Activated naive CD8-positive, alpha-beta T cell treated with anti-CD3 and anti-CD28 coated beads, Interleukin-2, amount 50 U/mL, for 16 hours (primary cell): ENCODE results near the gene SORCS3.

Experiments used
- DNase-seq: peaks from one replicate; pipeline ENCODE4 v3.0.0-alpha.2; 2020; ENCODE audit warnings: low read depth, low spot score

The SORCS3 gene

DNA sequence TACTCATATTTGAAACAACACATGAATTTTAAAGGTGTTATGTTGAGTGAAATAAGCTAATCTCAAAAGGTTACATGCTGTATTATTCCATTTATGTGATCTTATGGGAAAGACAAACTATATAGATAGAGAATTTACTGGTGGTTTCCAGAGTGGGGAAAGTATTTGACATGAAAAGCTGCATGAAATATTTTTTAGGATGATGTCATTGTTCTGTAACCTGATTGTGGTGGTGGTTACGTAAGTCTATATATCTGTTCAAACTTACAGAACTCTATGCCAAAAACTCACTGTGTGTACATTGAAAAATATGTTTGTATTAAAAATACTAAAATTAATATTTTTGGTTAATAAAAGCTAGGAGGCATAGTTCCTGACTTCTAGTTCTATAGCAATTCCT lies 453.0 kb downstream of the SORCS3 start:
- DNase-seq = no peak

- DNase-seq = no peak
Measured at GRCh38 chr10:105096316-105096715, 455.2 kb downstream of the SORCS3 start.

DNA sequence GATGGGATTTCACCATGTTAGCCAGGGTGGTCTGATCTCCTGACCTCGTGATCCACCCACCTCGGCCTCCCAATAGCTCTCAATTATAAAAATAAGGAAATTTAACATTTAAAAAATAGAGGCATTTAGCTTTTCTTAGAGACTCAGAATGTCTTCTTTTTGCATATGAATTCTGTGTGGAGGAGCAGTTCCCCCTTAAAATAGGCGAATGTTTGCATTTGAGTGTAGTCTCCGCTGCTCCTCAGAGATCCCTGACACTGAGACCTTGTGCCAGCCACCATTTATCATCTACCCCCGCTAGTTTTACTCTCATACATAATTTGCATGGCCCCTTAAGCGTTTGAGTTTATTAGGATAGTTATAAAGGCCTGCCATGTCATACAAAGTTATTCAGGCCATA lies 461.9 kb downstream of the SORCS3 start:
- no peak for DNase-seq

DNA sequence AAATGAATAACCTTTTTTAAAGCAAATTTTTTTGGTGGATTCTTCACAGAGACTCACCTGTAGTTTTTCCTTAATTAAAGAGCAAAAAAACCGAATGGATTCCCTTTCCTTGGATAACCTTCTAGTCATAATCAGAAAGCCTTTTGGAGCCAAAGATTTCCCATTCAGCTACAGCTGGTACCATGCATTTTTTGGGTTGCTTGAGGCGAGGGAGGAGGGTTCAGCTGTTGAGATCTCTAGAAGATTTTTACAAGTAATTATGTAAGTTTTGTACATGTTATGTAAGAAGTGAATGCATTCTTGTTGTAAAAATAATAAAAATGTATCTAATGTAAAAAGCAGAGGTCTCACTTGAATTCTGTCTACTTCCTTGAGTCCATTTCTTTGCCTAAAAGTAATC lies 463.2 kb downstream of the SORCS3 start:
- DNase-seq = no peak

DNA sequence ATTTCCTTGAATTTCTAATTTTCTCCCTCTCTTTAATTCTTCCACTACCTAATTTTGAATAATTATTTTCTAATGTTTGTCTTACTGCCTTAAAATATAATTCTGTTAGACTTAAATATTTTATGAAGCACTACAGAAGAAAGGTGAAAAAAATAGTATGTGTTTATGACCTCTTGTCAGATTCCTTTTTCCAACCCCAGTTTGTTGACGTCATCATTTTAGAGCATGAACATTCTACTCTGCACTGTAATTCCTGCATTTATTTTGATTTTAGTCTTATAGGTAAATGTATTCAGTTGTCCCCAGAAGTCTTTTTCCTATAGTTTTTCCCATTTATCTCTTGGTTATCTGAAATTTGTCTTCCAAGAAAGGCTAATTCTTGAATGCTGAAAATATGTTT lies 468.1 kb downstream of the SORCS3 start:
- DNase-seq = no peak

DNA sequence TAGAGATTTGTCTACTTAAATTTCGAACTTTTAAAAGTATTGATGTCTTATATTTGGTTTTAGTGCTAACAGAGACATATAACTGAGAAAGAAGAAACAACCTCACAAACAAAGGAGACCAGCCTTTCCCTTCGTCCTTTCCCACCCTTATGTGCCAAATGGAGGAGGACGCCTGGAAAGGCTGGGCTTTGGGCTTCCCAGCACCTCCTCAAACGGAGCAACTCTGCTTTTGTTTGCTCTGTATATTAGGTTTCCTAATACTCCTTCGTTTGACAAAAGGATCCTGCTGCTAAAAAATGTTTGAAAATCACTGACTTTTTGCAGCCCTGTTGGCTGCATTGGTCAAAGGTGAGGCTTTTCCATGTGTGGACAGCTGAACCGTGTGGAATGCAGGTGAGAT lies 471.8 kb downstream of the SORCS3 start:
- DNase-seq = no peak

DNA sequence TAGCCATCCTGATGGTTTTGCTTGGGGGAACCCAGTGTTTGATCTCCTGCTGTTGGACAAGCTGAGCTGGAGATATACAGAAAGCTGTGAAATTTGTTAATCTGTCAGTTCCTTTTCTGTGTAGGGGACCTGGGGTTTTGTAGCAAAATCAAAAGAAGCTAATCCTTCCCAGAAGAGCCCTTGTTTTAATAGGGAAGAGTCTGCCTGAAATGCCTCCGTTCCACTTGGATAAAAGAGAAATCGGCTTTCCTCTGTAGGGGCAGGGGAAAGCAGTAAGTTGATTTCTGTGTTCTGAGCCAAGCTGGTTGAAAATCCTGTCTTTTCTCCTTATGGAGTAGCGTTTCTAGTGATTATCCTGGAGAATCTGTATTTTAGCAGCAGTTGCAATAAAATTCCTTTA lies 472.6 kb downstream of the SORCS3 start:
- no peak for DNase-seq

DNA sequence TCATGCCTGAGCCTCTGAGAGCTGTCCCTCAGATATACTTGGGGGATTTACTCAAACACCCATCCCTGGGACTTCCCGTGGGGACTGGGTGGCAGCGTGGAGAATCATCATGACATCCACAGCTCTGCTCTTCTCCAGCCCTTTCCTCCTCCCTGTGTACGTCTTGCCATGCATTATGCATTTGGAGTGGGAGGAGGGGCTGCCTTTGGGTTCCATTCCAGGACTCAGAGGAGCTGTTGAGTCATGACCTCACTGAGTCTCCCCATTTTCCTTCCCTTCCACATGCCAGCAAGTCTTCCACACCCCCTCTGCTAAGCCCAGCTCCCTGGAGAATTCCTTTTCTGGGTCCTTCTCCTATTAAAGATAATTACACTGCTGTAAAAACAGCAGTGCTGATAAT lies 480.7 kb downstream of the SORCS3 start:
- no peak for DNase-seq

GRCh38 chr10:105128111-105128510 lies 487.0 kb downstream of the SORCS3 start:
- DNase-seq = no peak

GRCh38 chr10:105138358-105138757 lies 497.3 kb downstream of the SORCS3 start:
- DNase-seq = no peak

- DNase-seq = no peak
Measured at GRCh38 chr10:105139363-105139896, 498.3 kb downstream of the SORCS3 start.

DNA sequence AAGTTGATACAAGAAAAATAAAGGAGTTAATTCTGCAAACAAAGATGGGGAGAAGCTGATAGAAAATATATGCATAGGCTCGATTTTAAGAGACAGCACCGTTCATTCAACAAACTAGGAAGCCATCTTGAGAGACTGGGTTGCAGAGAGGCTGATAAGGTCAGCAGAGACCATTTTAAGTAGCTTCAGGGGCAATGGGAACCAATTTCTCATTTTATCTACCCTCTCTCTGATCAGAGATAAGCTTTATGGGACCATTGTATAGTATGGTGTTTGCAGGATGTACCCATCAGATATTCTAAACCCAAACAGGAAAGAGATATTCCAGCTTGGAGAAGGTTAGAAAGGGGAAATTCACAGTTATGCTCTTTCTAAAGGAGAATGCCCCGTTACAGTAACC lies 499.5 kb downstream of the SORCS3 start:
- no peak for DNase-seq

GRCh38 chr10:105145711-105146110 lies 504.6 kb downstream of the SORCS3 start:
- DNase-seq = no peak

GRCh38 chr10:105146436-105146835 lies 505.3 kb downstream of the SORCS3 start:
- no peak for DNase-seq

DNA sequence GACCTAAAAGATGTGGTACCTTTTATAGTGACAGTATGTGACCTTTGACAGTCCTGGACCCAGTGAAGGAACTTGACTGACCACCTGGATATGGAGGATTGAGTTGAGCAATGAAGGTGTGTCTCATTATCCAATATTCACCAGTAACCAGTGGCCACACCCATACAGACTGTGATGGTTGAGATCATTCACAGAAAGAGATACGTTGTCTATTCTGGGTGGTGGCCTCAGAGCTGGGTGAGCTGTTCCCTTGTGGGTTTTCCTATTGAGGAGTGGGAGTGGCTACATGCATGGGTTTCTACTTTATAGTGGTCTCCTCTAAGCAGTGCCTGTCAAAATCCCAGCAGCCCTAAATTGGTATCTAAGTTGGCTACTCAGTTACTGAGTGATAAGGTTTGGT lies 507.4 kb downstream of the SORCS3 start:
- DNase-seq = no peak

- no peak for DNase-seq
Measured at GRCh38 chr10:105148921-105149320, 507.8 kb downstream of the SORCS3 start.

- DNase-seq = no peak
Measured at GRCh38 chr10:105149371-105149891, 508.3 kb downstream of the SORCS3 start.

GRCh38 chr10:105150259-105150880 lies 509.3 kb downstream of the SORCS3 start:
- no peak for DNase-seq

DNA sequence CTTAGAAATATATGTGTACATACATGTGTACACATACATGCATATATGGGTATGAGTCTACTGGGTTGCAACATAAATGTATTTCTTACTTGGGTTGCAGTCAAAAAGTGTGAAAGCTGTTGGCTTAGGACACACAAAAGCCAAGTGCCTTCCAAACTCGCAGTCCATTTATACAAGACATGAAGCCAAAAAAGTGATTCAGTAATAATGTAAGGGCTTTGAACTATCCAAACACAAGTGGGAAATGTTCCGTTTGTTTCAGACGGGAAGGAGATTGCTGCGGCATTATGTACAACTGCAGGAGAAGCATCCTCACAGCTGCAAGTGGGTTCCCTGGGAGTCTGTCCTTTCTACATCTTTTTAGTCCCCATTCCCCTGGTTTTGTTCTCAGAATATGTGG lies 513.6 kb downstream of the SORCS3 start:
- no peak for DNase-seq

GRCh38 chr10:105159268-105159667 lies 518.2 kb downstream of the SORCS3 start:
- no peak for DNase-seq

- no peak for DNase-seq
Measured at GRCh38 chr10:105161149-105161548, 520.1 kb downstream of the SORCS3 start.

DNA sequence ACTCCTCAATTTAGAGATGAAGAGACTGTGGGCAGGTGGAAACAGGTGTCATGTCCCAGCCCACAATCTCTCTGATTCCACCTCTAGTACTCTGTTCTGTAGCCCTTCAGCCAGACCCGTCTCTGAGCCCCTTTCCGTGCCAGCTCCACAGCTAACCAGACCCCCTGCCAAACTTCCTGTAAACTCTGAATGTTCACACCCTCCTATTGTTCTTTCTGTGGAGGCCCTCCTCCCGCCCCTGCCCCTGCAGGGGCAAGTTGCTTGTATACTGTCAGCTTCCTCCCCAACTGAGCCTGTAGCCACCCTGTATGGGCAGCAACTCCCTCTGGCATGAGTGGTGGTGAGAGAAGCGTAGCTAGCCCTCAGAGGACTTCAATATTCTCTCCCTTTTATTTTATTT lies 520.7 kb downstream of the SORCS3 start:
- no peak for DNase-seq

- no peak for DNase-seq
Measured at GRCh38 chr10:105170521-105170920, 529.4 kb downstream of the SORCS3 start.

GRCh38 chr10:105171945-105172344 lies 530.9 kb downstream of the SORCS3 start:
- DNase-seq = no peak
